GM19025 (cell line): ENCODE results near the gene EPHA6.
"Not testable (repeated sequence)": the region's sequence is repeated elsewhere in the genome, so short reads cannot be mapped to it uniquely, and the experiment has no call there.

Experiments used
- ATAC-seq: cut with Tn5 transposase; IDR thresholded peaks from one replicate; pipeline ENCODE4 v1.9.1; 2021; ENCODE audit warnings: mild to moderate bottlenecking, low read depth, moderate library complexity; ENCODE audit not compliant: unreplicated experiment

Gene EPHA6

DNA sequence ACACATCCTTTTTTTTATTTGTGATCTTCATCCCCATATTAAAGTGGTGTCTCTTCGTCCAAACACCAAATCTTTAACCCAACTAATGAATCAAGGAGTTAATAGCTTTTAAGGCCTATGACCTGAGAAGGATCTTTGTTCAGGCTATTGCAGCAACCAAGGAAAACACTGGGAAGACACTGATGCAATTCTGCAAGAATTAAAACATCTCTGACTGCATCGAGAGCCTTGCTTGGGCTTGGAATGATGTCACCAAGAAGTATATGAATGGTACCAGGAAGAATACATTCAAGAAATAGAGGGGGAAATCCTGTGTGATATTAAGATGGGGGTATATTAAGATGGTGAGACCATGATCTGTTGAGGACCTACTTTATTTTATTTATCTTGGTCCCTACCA is 736.0 kb downstream of the EPHA6 start:
- ATAC-seq = no peak

DNA sequence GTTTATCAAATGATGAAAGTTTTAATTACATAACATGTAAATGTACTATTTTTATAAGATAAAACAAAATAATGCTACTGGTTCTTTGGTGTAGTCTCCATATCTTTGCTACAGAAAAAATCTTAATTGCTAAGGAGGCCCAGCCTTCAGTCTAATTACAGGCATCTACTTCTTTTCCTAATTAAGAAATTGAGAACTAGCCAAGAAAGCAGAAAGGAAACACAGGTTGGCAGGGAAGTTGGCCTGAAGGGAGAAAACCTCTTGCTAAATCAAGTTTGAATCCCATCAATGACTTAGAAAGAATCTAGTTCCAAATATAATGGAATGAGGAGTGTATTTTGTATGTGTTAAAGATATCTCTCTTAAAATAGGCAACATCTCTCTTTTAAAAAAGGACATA is 737.8 kb downstream of the EPHA6 start:
- no peak for ATAC-seq

DNA sequence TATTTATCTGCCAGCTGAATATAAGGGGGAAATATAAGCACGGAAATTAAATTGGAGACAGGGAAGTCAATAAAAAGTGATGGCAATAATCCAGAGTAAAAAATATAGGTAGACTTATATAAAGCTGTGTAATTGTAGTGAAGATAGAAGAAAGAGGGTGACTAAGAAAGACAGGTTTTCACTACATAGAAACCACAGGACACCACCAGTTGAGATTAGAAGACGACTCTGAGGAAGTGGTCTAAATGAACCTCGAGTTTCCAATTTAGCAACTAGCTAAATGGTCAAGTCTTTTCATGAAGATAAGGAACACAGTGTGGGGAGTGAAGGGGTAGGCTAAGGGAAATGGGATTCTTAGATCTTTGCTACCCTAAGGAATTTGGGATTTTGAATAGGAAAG is 761.3 kb downstream of the EPHA6 start:
- no peak for ATAC-seq

DNA sequence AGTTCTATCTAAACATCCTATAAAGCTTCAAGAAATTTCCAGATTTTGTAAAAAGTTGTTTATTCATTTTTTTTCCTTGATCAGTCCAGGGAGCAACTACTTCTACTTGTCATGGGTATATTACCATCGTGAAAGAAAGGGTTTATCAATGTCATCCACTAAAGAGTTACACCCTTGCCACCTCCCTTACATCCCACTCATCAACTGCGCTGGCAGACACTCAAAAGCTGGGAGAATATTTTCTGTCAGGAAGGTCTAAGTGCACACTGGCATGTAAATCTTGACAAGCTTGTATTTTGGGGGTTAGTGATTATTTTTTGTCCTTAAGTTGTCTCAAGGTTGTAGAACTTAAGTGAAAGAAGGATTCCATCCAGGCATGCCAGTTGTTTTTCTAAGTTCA is 761.8 kb downstream of the EPHA6 start:
- no peak for ATAC-seq

DNA sequence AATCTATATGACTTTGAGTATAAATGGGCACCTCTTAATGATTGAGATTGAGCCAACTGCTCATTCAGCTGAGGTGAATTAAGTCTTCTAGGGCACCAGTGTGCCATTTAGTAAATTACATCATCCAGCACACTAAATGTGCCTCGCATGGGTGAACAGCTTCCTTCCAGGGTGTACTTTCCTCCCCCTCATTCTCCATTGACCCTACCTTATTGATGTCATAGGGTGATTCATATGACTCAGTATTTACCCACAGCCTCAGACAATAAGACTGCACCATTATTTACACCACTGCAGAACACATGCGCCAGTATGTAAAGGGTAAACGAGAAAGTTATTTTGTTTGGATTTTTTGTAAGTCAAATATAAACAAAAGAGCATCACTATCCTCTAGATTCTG is 765.0 kb downstream of the EPHA6 start:
- no peak for ATAC-seq

DNA sequence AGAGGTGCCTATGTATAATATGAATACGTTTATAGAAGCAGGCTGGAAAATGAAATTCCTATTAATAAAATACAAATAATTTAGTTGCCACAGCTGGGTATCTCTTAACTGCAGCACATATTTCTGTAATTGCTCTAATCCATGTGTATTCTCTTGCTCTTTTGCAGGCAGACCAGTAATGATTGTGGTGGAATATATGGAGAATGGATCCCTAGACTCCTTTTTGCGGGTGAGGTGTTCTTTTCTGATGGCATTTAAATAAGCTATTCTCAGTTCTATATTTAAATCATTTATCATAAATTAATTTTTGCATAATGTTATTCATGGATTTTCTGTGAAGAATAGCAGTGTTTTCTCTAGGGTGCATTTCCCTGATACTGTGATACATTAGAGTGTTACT is 796.2 kb downstream of the EPHA6 start:
- ATAC-seq = no peak

DNA sequence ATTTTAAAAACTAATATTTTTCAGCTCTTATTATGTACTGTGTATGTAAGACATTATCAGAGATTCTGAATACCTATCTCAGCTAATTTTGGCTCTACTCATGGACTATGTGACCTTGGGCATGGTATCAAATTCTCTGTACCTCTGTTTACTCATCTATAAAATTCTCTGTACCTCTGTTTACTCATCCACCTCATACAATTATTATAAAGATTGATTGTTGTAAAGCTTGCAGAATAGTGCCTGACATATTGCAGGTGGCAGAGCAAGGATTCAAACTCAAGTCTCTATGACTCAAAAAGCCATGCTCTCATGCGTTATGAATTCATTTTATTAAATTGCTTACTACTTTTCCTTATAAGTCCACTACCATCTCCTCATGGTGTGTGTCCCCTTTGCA is 798.2 kb downstream of the EPHA6 start:
- no peak for ATAC-seq

DNA sequence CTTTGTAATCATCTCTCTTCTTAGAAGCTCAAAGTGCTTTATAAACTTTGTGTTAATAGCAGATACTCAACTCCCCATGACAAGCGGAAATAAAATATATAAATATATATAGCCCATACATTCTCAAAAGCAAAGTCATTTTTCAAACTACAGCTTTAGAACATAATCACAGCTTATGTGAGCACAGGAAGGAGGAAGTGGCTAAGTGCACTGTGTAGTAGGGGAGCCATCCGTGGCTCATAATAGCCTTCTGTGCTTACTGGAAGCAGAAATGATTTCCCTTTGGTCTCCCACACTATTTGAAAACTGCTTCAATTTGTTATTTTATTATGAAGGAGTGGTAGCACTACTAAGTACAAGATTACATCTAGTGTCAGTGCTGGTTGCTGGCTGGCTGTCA is 798.7 kb downstream of the EPHA6 start:
- ATAC-seq = no peak

DNA sequence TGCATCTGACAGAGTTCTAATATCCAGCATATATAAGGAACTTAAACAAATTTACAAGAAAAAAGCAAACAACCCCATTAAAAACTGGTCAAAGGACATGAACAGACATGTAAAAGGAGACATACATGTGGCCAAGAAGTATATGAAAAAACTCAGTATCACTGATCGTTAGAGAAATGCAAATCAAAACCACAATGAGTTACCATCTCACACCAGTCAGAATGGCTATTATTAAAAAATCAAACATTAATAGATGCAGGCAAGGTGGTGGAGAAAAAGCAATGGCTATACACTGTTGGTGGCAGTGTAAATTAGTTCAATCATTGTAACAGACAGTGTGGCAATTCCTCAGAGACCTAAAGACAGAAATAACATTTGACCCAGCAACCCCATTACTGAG is 806.1 kb downstream of the EPHA6 start:
- not testable (repeated sequence) for ATAC-seq

DNA sequence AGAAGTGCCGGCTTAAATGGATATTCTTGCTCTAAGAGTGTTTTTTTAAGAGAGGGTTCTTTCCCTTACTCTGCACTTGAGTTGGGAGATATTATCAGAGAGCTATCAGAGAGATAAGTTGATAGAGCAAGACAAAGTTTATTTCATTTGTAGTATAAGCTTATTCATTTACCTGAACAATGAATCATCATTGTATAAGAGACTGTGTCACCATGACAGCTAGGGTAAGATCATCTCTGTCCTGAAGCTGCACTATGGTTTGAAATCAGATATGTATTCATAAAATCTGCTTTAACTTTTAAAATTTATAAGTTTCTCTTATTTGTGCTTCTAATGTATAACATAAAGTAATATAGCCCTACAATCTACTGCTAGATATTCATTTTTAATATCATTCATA is 822.1 kb downstream of the EPHA6 start:
- ATAC-seq = no peak

DNA sequence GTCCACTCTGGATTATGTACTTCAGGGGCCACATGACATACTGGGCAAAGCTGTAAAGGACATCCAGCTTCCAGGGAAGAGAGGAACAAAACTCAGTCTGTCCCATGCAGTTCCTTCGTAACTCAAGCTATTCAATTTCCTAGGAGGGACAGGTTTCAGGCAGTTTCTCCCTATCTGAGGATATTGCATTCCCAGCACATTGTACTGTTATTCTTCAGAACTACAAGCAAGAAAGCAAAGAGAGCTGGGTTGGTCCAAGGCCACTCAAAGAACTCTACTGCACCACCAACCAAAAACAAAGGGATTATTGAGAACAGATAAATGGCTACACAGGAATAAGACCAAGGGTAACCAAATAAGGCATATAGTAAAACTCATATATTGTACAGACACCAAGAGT is 832.5 kb downstream of the EPHA6 start:
- ATAC-seq = no peak

DNA sequence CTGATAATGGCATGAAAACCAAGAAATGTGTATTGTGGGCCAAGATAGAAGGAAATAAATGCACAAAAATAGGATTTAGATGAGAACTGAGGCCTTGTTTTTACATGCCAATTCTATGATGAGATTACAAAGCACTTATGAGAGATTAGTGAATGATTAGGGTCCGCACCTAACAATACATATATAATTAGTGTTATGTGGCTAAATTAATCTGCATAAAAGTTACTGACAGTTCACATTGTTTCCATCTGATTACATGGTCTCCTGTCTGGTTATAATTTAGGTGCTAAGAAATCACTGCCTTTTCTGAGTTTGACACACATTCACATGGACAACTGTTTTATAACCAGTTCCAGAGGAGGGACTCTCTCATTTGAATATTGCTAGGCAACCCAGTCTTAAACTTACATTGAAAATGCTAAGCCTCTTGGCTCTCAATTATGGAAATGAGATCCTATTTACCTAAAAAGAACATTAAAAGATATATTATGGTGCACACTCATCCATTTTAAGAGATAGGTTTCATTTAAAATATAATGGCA is 833.1 kb downstream of the EPHA6 start:
- ATAC-seq = no peak

DNA sequence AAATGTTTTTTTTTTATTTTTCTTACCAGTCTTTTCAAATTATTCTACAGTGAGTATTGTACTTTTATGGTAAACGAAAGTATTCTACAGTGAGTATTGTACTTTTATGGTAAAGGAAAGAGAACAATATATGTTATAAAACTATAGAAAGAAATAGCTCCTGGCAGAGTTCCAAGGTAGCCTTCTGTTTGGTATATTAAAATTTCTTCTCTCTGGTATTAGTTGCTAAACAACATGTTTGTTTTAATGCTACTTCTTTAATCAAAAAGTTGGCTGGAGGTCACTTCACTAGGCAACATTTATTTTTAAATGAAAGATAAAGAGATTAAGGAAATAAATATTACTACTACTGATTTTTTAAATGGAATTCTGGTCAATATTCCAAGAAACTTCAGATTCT is 841.6 kb downstream of the EPHA6 start:
- no peak for ATAC-seq

DNA sequence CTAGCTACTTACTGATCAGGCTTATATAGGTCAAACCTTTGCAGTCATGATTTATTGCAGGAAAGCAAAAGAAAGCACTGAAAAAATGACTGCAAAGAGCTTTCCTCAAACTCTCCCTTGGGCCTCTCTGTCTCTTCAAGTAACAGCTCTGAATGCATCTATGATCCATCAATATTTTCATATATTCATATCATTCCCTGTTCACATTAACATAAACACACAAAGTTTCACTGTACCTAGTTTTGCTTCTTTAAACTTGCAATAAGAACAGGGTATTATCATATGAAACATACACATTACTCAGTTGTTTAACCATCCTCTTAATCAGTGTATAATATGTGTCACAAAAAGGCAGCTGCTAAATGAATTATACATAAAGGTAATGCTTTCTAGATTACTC is 842.2 kb downstream of the EPHA6 start:
- ATAC-seq = no peak

DNA sequence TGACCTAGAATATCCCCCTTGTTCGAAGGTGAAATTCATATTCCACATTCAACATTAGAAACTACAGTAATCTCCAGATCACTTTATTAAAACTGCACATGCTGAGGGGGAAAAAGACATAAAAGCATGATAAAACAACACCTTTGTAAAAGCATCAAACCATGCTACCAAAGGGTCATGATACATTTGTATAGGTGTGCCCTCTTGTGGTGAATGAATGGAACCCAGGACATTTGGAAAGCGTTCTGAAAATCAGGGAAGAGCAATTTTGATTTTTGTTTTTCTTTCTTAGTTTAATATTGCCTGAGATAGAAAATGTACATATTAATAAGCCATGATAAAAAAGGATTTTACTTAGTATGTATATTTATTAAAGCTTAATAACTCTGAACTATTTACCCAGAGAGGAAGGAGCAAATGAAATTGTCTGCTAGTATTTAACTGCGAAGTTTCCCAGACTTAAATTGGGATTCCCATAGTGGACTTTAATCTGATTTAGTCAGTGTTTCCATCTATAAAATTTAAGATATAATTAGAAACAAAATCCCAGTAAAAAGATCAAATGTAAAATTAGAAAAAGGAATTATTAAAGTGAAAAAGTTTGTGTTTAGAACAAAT is 844.4 kb downstream of the EPHA6 start:
- no peak for ATAC-seq

DNA sequence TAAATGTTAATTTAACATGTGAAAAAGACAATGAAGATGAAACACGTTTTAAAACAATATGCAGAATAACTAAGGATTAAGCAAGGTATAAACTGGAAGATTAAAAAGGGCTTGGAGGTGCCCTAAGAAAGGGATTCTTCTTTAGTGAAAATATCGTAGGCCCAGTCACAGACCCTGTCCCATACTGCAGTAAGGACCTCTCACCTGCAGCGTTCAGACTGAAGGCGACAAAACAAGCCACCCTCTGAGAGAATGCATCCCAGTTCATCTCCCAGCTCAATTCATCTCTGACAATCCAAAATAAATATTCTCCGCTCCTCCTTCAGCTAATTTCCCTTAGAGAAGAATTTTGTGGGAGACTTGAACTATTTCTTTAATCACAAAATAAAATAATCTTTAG is 847.9 kb downstream of the EPHA6 start:
- ATAC-seq = no peak

DNA sequence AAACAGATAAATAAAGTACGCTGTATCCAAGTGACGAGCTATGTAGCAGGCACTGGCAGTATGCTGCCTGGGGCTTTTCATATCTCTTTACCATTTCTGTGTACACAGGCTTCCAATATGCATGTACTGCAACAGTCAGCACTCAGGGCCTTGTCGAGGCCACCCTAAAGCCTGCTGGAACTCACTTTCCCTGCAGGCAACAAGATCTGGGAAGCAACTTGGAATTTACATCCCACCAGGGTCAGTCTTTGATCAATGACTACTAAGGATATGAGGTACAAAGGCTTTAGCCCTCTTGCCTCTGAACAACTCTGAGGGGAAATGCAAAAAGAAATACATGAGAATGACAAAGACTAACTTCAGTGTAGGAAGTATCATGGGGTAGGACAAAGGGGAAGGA is 848.4 kb downstream of the EPHA6 start:
- no peak for ATAC-seq

DNA sequence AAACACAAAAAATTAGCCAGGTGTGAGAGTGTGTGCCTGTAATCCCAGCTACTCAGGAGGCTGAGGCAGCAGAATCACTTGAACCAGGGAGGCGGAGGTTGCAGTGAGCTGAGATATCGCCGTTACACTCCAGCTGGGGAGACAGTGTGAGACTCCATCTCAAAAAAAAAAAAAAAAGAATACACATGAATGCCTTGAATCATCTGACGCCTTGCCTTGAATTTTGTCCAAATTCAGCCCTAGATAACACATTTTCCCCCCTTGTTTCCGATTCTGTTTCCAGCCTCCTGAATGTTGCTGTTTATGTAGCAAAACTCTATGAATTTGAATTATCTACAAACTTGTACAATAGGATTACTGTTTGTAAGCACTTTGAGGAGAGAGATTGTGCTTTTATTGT is 851.5 kb downstream of the EPHA6 start:
- no peak for ATAC-seq

DNA sequence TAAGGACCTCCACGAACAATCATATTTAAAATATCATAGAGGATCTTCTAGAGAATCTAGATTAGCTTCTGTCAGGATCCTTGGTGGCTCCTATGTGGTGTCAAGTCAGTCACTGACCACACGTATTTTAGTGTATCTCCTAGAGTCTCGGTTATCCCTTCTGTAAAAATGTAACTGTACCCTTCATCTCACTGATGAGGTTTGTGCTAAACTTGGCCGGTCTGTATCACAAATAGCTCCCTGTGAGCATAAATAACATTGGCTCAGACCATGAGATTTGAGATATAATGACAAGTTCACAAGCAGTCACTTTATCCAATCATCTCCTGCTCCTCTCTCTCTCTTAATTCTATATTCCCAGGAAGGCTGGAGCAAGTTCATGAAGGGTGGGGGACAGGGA is 856.6 kb downstream of the EPHA6 start:
- ATAC-seq = no peak

DNA sequence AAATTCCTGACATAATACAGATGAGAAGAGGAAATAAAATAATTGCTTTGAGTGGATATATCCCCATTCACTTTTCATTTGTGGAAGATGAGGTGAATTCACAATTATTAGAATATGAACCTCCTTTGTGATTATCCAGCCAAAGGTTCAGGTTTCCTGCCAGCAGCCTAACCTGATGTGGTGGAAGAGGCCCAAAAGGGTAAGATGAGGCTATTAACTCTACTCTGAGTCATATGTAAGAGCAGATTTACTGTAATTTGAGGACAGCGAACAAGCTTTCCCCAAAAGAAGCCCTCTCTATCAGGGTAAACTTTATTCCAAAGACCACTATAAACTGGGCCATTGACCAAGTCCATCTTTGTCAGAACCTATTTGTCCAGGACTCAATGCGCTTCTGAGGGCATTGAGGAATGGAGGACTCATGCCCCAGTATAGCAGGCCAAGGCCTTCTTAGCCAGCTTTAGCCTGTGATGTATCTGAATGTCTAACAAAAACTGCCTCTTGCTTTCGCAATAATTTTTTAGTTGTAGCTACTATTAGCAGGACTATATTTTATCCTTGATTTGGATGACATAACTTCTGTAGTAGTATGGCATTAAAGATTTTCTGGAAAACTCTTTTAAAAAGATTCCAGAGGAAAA is 859.1 kb downstream of the EPHA6 start:
- ATAC-seq = no peak

DNA sequence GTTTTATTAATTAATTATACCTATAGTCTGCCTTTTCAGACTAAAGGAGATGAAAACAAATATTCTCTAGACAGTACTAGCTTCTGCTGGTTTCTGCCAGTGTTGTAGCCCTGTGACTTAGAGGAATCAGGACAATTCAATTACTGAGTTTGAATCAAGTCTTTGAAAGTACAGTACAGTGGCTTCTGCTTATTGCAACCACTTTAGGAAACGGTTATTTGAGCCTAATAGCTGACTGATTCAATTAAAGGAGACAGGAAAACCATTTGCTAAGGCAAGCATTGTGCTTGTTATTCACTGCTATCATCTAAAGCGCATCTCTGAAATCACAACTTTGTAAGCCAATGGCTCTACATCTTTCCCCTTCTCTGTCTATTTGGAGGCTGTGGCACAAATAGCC is 860.1 kb downstream of the EPHA6 start:
- no peak for ATAC-seq

DNA sequence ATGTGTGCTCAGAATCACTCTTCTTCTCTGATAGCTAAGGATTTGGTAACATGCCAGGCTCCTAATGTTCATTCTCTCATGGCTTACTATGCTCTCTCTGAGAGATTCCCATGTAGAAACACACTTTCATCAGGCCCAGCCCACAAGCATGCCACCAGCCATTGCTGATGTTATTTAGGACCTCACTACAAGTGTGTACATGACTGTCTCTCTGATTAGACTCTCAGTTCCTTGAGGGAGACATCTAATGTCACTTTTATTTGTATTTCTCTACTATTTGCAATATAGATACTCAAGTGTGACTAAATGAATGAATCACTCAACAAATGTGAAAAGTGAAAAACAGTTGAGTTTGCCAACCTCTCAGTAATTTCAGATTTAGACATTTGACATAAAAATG is 865.8 kb downstream of the EPHA6 start:
- no peak for ATAC-seq

DNA sequence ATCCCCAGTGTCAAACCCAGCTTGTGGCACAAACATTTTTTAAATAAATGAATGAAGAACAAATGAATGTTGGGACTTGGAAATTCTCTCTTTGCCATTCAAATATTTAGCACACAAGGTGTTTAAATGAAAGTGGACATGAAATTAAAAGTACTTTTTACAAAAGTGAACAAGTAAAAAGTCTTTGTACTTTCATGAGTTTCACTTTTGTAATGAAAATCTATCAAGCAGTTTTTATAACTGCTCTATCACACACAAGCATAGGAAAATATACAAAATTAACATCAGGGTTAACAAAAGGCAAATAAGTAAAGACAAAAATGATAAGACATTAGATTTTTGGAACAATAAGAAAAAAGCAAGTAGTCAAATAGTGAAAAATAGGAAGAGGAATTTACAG is 866.3 kb downstream of the EPHA6 start:
- ATAC-seq = no peak
